Loucy (cell line): ENCODE results near the gene LIMA1.
"Not testable (repeated sequence)": the region's sequence is repeated elsewhere in the genome, so short reads cannot be mapped to it uniquely, and the experiment has no call there.

Source experiments
- H2AFZ ChIP-seq: fragments of 200-600 bp; sonication (generic); 2 replicates; pipeline ENCODE4 v1.6.0; 2016; ENCODE audit warnings: antibody characterized with exemption, mild to moderate bottlenecking, low read length, moderate library complexity
- H3F3A ChIP-seq: fragments of 200-600 bp; 2 replicates; pipeline ENCODE4 v1.6.0; 2016; ENCODE audit warnings: antibody characterized with exemption, low read depth, mild to moderate bottlenecking
- H3K27me3 ChIP-seq: fragments of 200-600 bp; sonication (generic); 2 replicates; pipeline ENCODE4 v1.6.1; 2014; ENCODE audit warnings: low read length, mild to moderate bottlenecking; ENCODE audit not compliant: insufficient read depth, poor library complexity, severe bottlenecking
- H3K36me3 ChIP-seq: fragments of 200-600 bp; sonication (generic); 2 replicates; pipeline ENCODE4 v1.6.1; 2016; ENCODE audit warnings: low read length; ENCODE audit not compliant: insufficient read depth
- H3K4me1 ChIP-seq: fragments of 200-600 bp; sonication (generic); 2 replicates; pipeline ENCODE4 v1.5.1; 2014; ENCODE audit warnings: low read length, mild to moderate bottlenecking; ENCODE audit not compliant: insufficient read depth, poor library complexity, severe bottlenecking
- H3K4me2 ChIP-seq: fragments of 200-600 bp; sonication (generic); 2 replicates; pipeline ENCODE4 v1.6.0; 2014; ENCODE audit warnings: antibody characterized with exemption, low read length, low read depth, mild to moderate bottlenecking; ENCODE audit not compliant: poor library complexity, severe bottlenecking
- H3K4me3 ChIP-seq: fragments of 200-600 bp; sonication (generic); 2 replicates; pipeline ENCODE4 v1.5.1; 2014; ENCODE audit warnings: low read length, mild to moderate bottlenecking, mixed read lengths; ENCODE audit not compliant: poor library complexity, severe bottlenecking
- H3K79me2 ChIP-seq: fragments of 200-600 bp; sonication (generic); 2 replicates; pipeline ENCODE4 v1.6.1; 2014; ENCODE audit warnings: low read length; ENCODE audit not compliant: insufficient read depth
- H3K9ac ChIP-seq: fragments of 200-600 bp; sonication (generic); 2 replicates; pipeline ENCODE4 v1.6.0; 2014; ENCODE audit warnings: mild to moderate bottlenecking, low read depth, low read length, moderate library complexity; ENCODE audit not compliant: poor library complexity, severe bottlenecking
- H3K9me2 ChIP-seq: fragments of 200-600 bp; sonication (generic); replicated peaks from 2 replicates; pipeline ENCODE4 v1.6.1; 2016; ENCODE audit warnings: low read depth, low read length, mixed read lengths
- H3K9me3 ChIP-seq: fragments of 200-600 bp; sonication (generic); 2 replicates; pipeline ENCODE4 v1.6.1; 2014; ENCODE audit warnings: mild to moderate bottlenecking, antibody characterized with exemption, low read length, low read depth; ENCODE audit not compliant: insufficient read depth
- H4K20me1 ChIP-seq: fragments of 200-600 bp; sonication (generic); 2 replicates; pipeline ENCODE4 v1.6.0; 2014; ENCODE audit warnings: antibody characterized with exemption, low read length, mild to moderate bottlenecking; ENCODE audit not compliant: insufficient read depth, poor library complexity, severe bottlenecking
- CTCF ChIP-seq: fragments of 200-600 bp; sonication (generic); conservative IDR thresholded peaks from 2 replicates; pipeline ENCODE4 v1.5.1; 2014; ENCODE audit warnings: mild to moderate bottlenecking, antibody characterized with exemption, low read length
- EZH2phosphoT487 ChIP-seq: fragments of 200-600 bp; IDR thresholded peaks from 2 replicates; pipeline ENCODE4 v1.6.1; 2018; ENCODE audit warnings: antibody characterized with exemption, mild to moderate bottlenecking, moderate library complexity, borderline replicate concordance

The LIMA1 gene

GRCh38 chr12:50151047-50151687 lies 132.2 kb downstream of the LIMA1 start:
- Histone ChIP-seq H3K36me3 (no peaks in the 10 kb centered on the region; the same call in 1 of the 2 replicates), H3K4me2 (no peak overlapping the region), H3K4me1 (peaks cover 4% of the 10 kb centered on the region), H4K20me1 (no peaks in the 10 kb centered on the region), H2AFZ (no peak overlapping the region), H3K9ac (no peak overlapping the region), H3K27me3 (no peaks in the 10 kb centered on the region), H3K4me3 (no peak overlapping the region), H3K9me3 (no peaks in the 10 kb centered on the region), H3F3A (no peaks in the 10 kb centered on the region), H3K79me2 (peaks cover 38% of the 10 kb centered on the region), H3K9me2 (no peaks in the 10 kb centered on the region)
- TF ChIP-seq CTCF (no peak), EZH2phosphoT487 (no peak)

GRCh38 chr12:50149311-50149710 lies 134.0 kb downstream of the LIMA1 start:
- H4K20me1 ChIP-seq = no peaks in the 10 kb centered on the region
- no peak overlapping the region for H3K4me3 ChIP-seq
- TF ChIP-seq EZH2phosphoT487 (no peak), CTCF (no peak)
- H3K36me3 ChIP-seq = no peaks in the 10 kb centered on the region; the same call in 1 of the 2 replicates
- H3K9me2 ChIP-seq = no peaks in the 10 kb centered on the region
- H2AFZ ChIP-seq = no peak overlapping the region
- H3F3A ChIP-seq = no peaks in the 10 kb centered on the region
- H3K4me1 ChIP-seq = peaks cover 4% of the 10 kb centered on the region
- no peaks in the 10 kb centered on the region for H3K9me3 ChIP-seq
- no peak overlapping the region for H3K4me2 ChIP-seq
- no peak overlapping the region for H3K9ac ChIP-seq
- peaks cover 39% of the 10 kb centered on the region for H3K79me2 ChIP-seq
- H3K27me3 ChIP-seq = no peaks in the 10 kb centered on the region

GRCh38 chr12:50148011-50148410 lies 135.3 kb downstream of the LIMA1 start:
- H4K20me1 ChIP-seq, H3K27me3 ChIP-seq, H3K4me3 ChIP-seq, H3K4me1 ChIP-seq, H3K36me3 ChIP-seq, H3K4me2 ChIP-seq, H3F3A ChIP-seq, H3K9ac ChIP-seq, H2AFZ ChIP-seq, H3K9me3 ChIP-seq, H3K9me2 ChIP-seq: not testable (repeated sequence)
- H3K79me2 ChIP-seq = peaks cover 31% of the 10 kb centered on the region

- Histone ChIP-seq H3K4me2 (no peak overlapping the region), H3F3A (no peaks in the 10 kb centered on the region), H3K9ac (no peak overlapping the region), H4K20me1 (no peaks in the 10 kb centered on the region), H3K4me3 (no peak overlapping the region), H3K4me1 (peaks cover 4% of the 10 kb centered on the region), H3K27me3 (no peaks in the 10 kb centered on the region), H2AFZ (no peak overlapping the region), H3K36me3 (peaks cover 16% of the 10 kb centered on the region; the same call in 1 of the 2 replicates), H3K9me3 (no peaks in the 10 kb centered on the region), H3K79me2 (peaks cover 27% of the 10 kb centered on the region), H3K9me2 (no peaks in the 10 kb centered on the region)
- no peak for TF ChIP-seq CTCF
- no peak for TF ChIP-seq EZH2phosphoT487
Measured at GRCh38 chr12:50147281-50147680, 136.0 kb downstream of the LIMA1 start.
